ENCODE data around the gene ZCWPW2. TPM values are rescaled to one million over a fixed set of nuclear protein-coding genes. Genes with fewer than 3 reads are reported as not detected.
A peak's percentile ranks its signal among the peaks of the same experiment; 100 is the strongest.

Gene ZCWPW2
- polyA plus RNA-seq, 2 of the 4 experiments (the other 2 are of a cell fraction) = 0.06 to 0.34 TPM

DNA sequence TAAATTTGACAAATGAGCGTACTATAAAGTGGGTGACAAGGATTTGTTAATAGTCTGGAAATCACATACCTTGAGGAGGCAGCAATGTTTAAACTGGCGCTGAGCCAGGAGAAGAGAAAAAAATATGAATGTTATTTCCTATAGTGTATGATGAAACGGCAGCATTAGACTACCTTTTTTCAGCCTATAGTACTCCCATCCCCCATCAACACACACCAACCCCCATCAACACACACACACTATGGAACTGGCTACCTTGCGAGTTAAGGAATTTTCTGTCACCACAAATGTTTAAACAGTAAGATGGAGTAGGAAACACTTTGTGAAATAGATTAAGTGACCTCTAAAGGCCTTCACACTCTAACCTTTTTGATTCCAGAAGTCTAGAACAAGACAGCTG lies 46.8 kb upstream of the ZCWPW2 start:
- 85% methylated on average over 4 of the region's 4 CpGs for WGBS (ENCODE audit: missing lambda C conversion rate)
- ChIA-PET CTCF (no interaction called here), POLR2A (no interaction called here)
- H3K27ac ChIP-seq = no peak overlapping the region
- no peaks in the 10 kb centered on the region for H3K9me3 ChIP-seq
- no peak overlapping the region for H3K4me2 ChIP-seq
- FAIRE-seq = peak; percentile 36
- H3K4me3 ChIP-seq = no peak overlapping the region
- ATAC-seq = no peak
- TF ChIP-seq PHF8 (IDR thresholded peaks at IDR 0.05; ENCODE audit: borderline replicate concordance, low read depth) (no peak), EP300 (IDR thresholded peaks at IDR 0.05) (no peak), FOXS1 (CRISPR knock-in tag; IDR thresholded peaks at IDR 0.05) (no peak), CBX8 (IDR thresholded peaks at IDR 0.05) (no peak), ZC3H11A (IDR thresholded peaks at IDR 0.05) (no peak), GATA3 (IDR thresholded peaks at IDR 0.05; ENCODE audit: borderline replicate concordance) (no peak), BHLHE40 (IDR thresholded peaks at IDR 0.05; ENCODE audit: low read depth, low read length) (no peak), ZNF302 (CRISPR knock-in tag; IDR thresholded peaks at IDR 0.05) (no peak), ESRRA (IDR thresholded peaks at IDR 0.05; ENCODE audit: borderline replicate concordance, low read length) (no peak), NPAS2 (CRISPR knock-in tag; IDR thresholded peaks at IDR 0.05; ENCODE audit: borderline replicate concordance) (no peak), HOXA7 (CRISPR knock-in tag; IDR thresholded peaks at IDR 0.05) (no peak), JUN (IDR thresholded peaks at IDR 0.05) (no peak), NR3C1 (IDR thresholded peaks at IDR 0.05) (no peak), CEBPB (IDR thresholded peaks at IDR 0.05) (no peak), NFE2L2 (conservative IDR thresholded peaks at IDR 0.05; ENCODE audit: low read length) (no peak), HOXB13 (CRISPR knock-in tag; IDR thresholded peaks at IDR 0.05; ENCODE audit: low read depth) (no peak), HEYL (CRISPR knock-in tag; IDR thresholded peaks at IDR 0.05) (no peak)
- TF ChIP-seq, protein P1, sequence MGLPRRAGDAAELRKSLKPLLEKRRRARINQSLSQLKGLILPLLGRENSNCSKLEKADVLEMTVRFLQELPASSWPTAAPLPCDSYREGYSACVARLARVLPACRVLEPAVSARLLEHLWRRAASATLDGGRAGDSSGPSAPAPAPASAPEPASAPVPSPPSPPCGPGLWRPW (IDR thresholded peaks at IDR 0.05) = no peak
- TF ChIP-seq, protein P2, sequence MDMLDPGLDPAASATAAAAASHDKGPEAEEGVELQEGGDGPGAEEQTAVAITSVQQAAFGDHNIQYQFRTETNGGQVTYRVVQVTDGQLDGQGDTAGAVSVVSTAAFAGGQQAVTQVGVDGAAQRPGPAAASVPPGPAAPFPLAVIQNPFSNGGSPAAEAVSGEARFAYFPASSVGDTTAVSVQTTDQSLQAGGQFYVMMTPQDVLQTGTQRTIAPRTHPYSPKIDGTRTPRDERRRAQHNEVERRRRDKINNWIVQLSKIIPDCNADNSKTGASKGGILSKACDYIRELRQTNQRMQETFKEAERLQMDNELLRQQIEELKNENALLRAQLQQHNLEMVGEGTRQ (IDR thresholded peaks at IDR 0.05) = no peak
- TF ChIP-seq, protein P3, sequence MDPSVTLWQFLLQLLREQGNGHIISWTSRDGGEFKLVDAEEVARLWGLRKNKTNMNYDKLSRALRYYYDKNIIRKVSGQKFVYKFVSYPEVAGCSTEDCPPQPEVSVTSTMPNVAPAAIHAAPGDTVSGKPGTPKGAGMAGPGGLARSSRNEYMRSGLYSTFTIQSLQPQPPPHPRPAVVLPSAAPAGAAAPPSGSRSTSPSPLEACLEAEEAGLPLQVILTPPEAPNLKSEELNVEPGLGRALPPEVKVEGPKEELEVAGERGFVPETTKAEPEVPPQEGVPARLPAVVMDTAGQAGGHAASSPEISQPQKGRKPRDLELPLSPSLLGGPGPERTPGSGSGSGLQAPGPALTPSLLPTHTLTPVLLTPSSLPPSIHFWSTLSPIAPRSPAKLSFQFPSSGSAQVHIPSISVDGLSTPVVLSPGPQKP (IDR thresholded peaks at IDR 0.05; ENCODE audit: low read depth, low read length) = no peak
- no peaks in the 10 kb centered on the region for H3K4me1 ChIP-seq
- DNase-seq (ENCODE audit: low read depth in 1 of 2, low spot score in 1 of 2) = no peak

DNA sequence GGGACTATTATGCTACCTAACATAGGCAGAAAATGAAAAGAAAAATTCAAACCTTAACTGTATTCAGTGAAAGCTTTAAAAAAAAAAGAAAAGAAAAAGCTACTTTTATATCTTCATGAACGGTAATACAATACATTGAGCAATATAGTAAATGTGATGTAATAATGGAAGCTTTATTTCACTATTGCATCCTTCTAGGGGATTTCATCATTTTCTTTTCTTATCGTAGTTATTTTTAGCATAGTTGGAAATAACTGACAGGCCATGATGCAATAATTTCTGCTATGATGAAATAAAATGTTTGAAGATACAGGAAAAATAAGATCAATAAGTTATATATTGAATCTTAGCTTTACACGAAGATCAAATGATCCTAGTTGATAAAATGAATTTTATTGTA lies 40.3 kb upstream of the ZCWPW2 start:
- 89% methylated on average over 3 of the region's 3 CpGs for WGBS (ENCODE audit: missing lambda C conversion rate)
- CTCF ChIA-PET = interaction anchor here (0.7 to 1.7 kb wide), 3 partner anchors 10 to 586 kb away, joined by 3 to 6 read pairs (median 5); partner anchors contain the start of gene EOMES
- ATAC-seq = no peak
- TF ChIP-seq, protein P4, sequence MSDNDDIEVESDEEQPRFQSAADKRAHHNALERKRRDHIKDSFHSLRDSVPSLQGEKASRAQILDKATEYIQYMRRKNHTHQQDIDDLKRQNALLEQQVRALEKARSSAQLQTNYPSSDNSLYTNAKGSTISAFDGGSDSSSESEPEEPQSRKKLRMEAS (IDR thresholded peaks at IDR 0.05) = no peak
- TF ChIP-seq CEBPB (IDR thresholded peaks at IDR 0.05) (peak in 1 of 2 experiments; percentile 46; a peak in 1 of 4 replicates), MAZ (IDR thresholded peaks at IDR 0.05; ENCODE audit: borderline replicate concordance, low read depth, low read length) (no peak), CBX2 (IDR thresholded peaks at IDR 0.05; ENCODE audit: borderline replicate concordance, low read depth) (no peak), NPAS2 (CRISPR knock-in tag; IDR thresholded peaks at IDR 0.05; ENCODE audit: borderline replicate concordance) (no peak), TP53 (CRISPR knock-in tag; IDR thresholded peaks at IDR 0.05) (no peak)
- Histone ChIP-seq H3K4me2 (no peak overlapping the region), H3K4me1 (no peaks in the 10 kb centered on the region), H3K4me3 (no peak overlapping the region), H3K9me3 (no peaks in the 10 kb centered on the region), H3K27ac (no peak overlapping the region)
- no peak for FAIRE-seq
- POLR2A ChIA-PET = no interaction called here
- no peak for DNase-seq (ENCODE audit: low read depth in 1 of 2, low spot score in 1 of 2)

DNA sequence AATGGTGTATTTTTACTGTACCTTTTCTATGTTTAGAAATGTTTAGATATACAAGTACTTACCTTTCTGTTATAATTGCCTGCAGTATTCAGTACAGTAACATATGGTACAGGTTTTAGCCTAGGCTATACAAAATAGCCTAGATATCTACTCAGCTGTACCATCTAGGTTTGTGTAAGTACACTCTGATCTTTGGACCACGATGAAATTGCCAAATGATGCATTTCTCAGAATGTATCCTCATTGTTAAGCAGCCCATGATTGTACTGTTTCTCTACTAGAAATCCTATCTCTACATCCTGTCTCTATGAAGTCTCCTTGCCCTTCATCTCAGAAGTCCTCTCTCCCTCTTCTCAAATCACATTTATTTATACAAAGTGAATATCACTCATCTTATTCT lies 32.8 kb upstream of the ZCWPW2 start:
- 44% methylated on average over 1 of the region's 1 CpG for WGBS (ENCODE audit: missing lambda C conversion rate)
- Histone ChIP-seq H3K4me2 (no peak overlapping the region), H3K4me1 (no peaks in the 10 kb centered on the region), H3K4me3 (no peak overlapping the region), H3K27ac (no peak overlapping the region), H3K9me3 (no peaks in the 10 kb centered on the region)
- DNase-seq (ENCODE audit: low read depth in 1 of 2, low spot score in 1 of 2) = no peak
- no peak for TF ChIP-seq KDM5A (IDR thresholded peaks at IDR 0.05)
- TF ChIP-seq RCOR1 (IDR thresholded peaks at IDR 0.05; ENCODE audit: low read depth, low read length) = no peak
- TF ChIP-seq, protein P1 (IDR thresholded peaks at IDR 0.05) = no peak
- TF ChIP-seq, protein P4 (IDR thresholded peaks at IDR 0.05) = no peak
- no peak for TF ChIP-seq MAFK (IDR thresholded peaks at IDR 0.05; ENCODE audit: partially characterized antibody)
- no peak for TF ChIP-seq NPAS2 (CRISPR knock-in tag; IDR thresholded peaks at IDR 0.05; ENCODE audit: borderline replicate concordance)
- no peak for TF ChIP-seq EHMT2 (IDR thresholded peaks at IDR 0.05; ENCODE audit: low read depth)
- TF ChIP-seq ZFP36 (IDR thresholded peaks at IDR 0.05; ENCODE audit: borderline replicate concordance, partially characterized antibody) = no peak
- TF ChIP-seq MAZ (IDR thresholded peaks at IDR 0.05; ENCODE audit: borderline replicate concordance, low read depth, low read length) = no peak
- TF ChIP-seq SMC3 (IDR thresholded peaks at IDR 0.05) = no peak
- ATAC-seq = no peak
- no peak for FAIRE-seq
- ChIA-PET POLR2A (no interaction called here), CTCF (no interaction called here)

All from A549 (cell line).